Measurements from ENCODE around the gene ITGA8.

- TF ChIP-seq MAZ (IDR thresholded peaks at IDR 0.05; ENCODE audit: borderline replicate concordance, low read depth, low read length) (no peak), CTCF (conservative IDR thresholded peaks at IDR 0.05; ENCODE audit: low read depth, low read length) (no peak), BHLHE40 (IDR thresholded peaks at IDR 0.05; ENCODE audit: low read depth, low read length) (no peak), SMC3 (IDR thresholded peaks at IDR 0.05; ENCODE audit: low read depth, low read length) (no peak), CEBPB (IDR thresholded peaks at IDR 0.05; ENCODE audit: low read depth, low read length) (no peak), NFE2L2 (IDR thresholded peaks at IDR 0.05; ENCODE audit: low read depth, low read length) (no peak), USF2 (IDR thresholded peaks at IDR 0.05; ENCODE audit: low read depth, low read length) (no peak), POLR2A (IDR thresholded peaks at IDR 0.05; ENCODE audit: low read depth, low read length) (no peak), MAFK (IDR thresholded peaks at IDR 0.05; ENCODE audit: low read depth, low read length) (no peak), MXI1 (IDR thresholded peaks at IDR 0.05; ENCODE audit: borderline replicate concordance, low read depth, low read length) (no peak)
Observed at GRCh38 chr10:15630353-15630752, 89.4 kb downstream of the ITGA8 start.
